Measurements from ENCODE around the gene P3H1.

Gene P3H1

GRCh38 chr1:42743317-42744147 is 23.3 kb downstream of the P3H1 start:
- no peak for ATAC-seq

- ATAC-seq, result no peak
These were observed 24.1 kb downstream of the P3H1 start for GRCh38 chr1:42742617-42743316.

GRCh38 chr1:42742141-42742540 is 24.7 kb downstream of the P3H1 start:
- ATAC-seq, result no peak

GRCh38 chr1:42741706-42742105 is 25.1 kb downstream of the P3H1 start:
- ATAC-seq, result no peak

- ATAC-seq, result no peak
These were observed 25.8 kb downstream of the P3H1 start for GRCh38 chr1:42740851-42741580.

GRCh38 chr1:42739753-42740700 is 26.8 kb downstream of the P3H1 start, which contains the start of gene CLDN19:
CLDN19 (minus strand) TSS chr1:42740236; CDS start chr1:42740063, 173 bp downstream.
- no peak for ATAC-seq

- no peak for ATAC-seq
These were observed 28.1 kb downstream of the P3H1 start for GRCh38 chr1:42738678-42739226.

GRCh38 chr1:42737986-42738677 is 28.7 kb downstream of the P3H1 start:
- no peak for ATAC-seq

- ATAC-seq, result no peak
These were observed 29.6 kb downstream of the P3H1 start for GRCh38 chr1:42737257-42737656.

GRCh38 chr1:42736571-42737200 is 30.1 kb downstream of the P3H1 start:
- peak in 1 of 2 donors; percentile 7 for ATAC-seq

- ATAC-seq, result no peak
These were observed 30.7 kb downstream of the P3H1 start for GRCh38 chr1:42736152-42736551.

GRCh38 chr1:42735477-42736105 is 31.2 kb downstream of the P3H1 start:
- no peak for ATAC-seq

GRCh38 chr1:42735056-42735455 is 31.8 kb downstream of the P3H1 start:
- no peak for ATAC-seq

GRCh38 chr1:42734201-42735035 is 32.4 kb downstream of the P3H1 start:
- no peak for ATAC-seq

- ATAC-seq, result no peak
These were observed 33.2 kb downstream of the P3H1 start for GRCh38 chr1:42733415-42734200.

- ATAC-seq, result no peak
These were observed 34.6 kb downstream of the P3H1 start for GRCh38 chr1:42732126-42732680.

- no peak for ATAC-seq
These were observed 35.2 kb downstream of the P3H1 start for GRCh38 chr1:42731585-42731984.

GRCh38 chr1:42730988-42731387 is 35.8 kb downstream of the P3H1 start:
- ATAC-seq, result peak; percentile 70 to 76

Data from activated CD4-positive, CD25-positive, alpha-beta regulatory T cell treated with anti-CD3 and anti-CD28 coated beads, Interleukin-2, amount 50 U/mL, for 24 hours (primary cell).